Esophagus muscularis mucosa (tissue), 4 donors: ENCODE results near the gene GPRIN2. TPM values are rescaled to one million over a fixed set of nuclear protein-coding genes. Genes with fewer than 3 reads are reported as not detected.
"Not testable (repeated sequence)": the region's sequence is repeated elsewhere in the genome, so short reads cannot be mapped to it uniquely, and the experiment has no call there.

Experiments used
- DNase-seq: peaks from one replicate; pipeline ENCODE4 v3.0.0-alpha.2; 2017; ENCODE audit errors: extremely low spot score
- H3K27ac ChIP-seq, 4 donors: fragments of 200-600 bp; sonication (generic); replicated peaks in 1 of 4; 1 replicate in 3 of 4; 2 replicates in 1 of 4; pipeline ENCODE4 v1.5.1; 2016 to 2019; ENCODE audit warnings: mild to moderate bottlenecking in 1 of 4
- H3K27me3 ChIP-seq, 4 donors: fragments of 200-600 bp; sonication (generic); one replicate each; pipeline versions ENCODE4 v1.5.1 to v1.6.0; 2016 to 2019
- H3K36me3 ChIP-seq, 4 donors: fragments of 200-600 bp; sonication (generic); one replicate each; pipeline ENCODE4 v1.5.1; 2016 to 2019
- H3K4me1 ChIP-seq, 4 donors: fragments of 200-600 bp; sonication (generic); one replicate each; pipeline ENCODE4 v1.5.1; 2016 to 2019
- H3K4me3 ChIP-seq, 4 donors: fragments of 200-600 bp; sonication (generic); 1 replicate in 2 of 4; 2 replicates in 2 of 4; pipeline ENCODE4 v1.5.1; 2016 to 2019; ENCODE audit warnings: mild to moderate bottlenecking in 4 of 4, moderate library complexity in 1 of 4
- H3K9me3 ChIP-seq, 4 donors: fragments of 200-600 bp; sonication (generic); 1 replicate in 3 of 4; 2 replicates in 1 of 4; pipeline ENCODE4 v1.5.1; 2016 to 2019
- CTCF ChIP-seq, 3 experiments: fragments of 200-600 bp in 2 of 3; fragments of 450-650 bp in 1 of 3; sonication (generic) in 2 of 3; IDR thresholded peaks; one replicate each; pipeline ENCODE4 v1.5.1; 2017 to 2019; ENCODE audit warnings: antibody characterized with exemption in 3 of 3, mild to moderate bottlenecking in 2 of 3, moderate library complexity in 1 of 3
- EP300 ChIP-seq: sonication (generic); formaldehyde crosslinking; IDR thresholded peaks from one replicate; pipeline ENCODE4 v1.6.1; 2017; ENCODE audit warnings: antibody characterized with exemption
- POLR2A ChIP-seq: fragments of 450-650 bp; IDR thresholded peaks from one replicate; pipeline ENCODE4 v1.6.1; 2017; ENCODE audit warnings: antibody characterized with exemption, moderate library complexity, mild to moderate bottlenecking, low read depth
- POLR2AphosphoS5 ChIP-seq, 2 donors: sonication (generic); formaldehyde crosslinking; IDR thresholded peaks; one replicate each; pipeline ENCODE4 v1.6.1; 2017; ENCODE audit warnings: antibody characterized with exemption in 2 of 2
- WGBS: methylation state at CpG from one replicate; pipeline ENCODE4 v1.1.5; 2018; 5-methylcytosine and 5-hydroxymethylcytosine counted together
- intact Hi-C: fragments of 100-400 bp; cut with DNase I; formaldehyde crosslinking; loops from one replicate; pipeline ENCODE4 v1.15.1; 2023
- total RNA-seq, 4 donors: library from RNA; depleted of rRNA; stranded (reverse); fragments of >200 nt; gene quantifications; one replicate each; pipeline versions ENCODE4 v1.1.0 to v1.2.1, GENCODE V29; 2016

GPRIN2 gene
- total RNA-seq, 4 donors from 2014 or later = 1.3 to 2.2 TPM; not detected in 2

GRCh38 chr10:46565591-46566332 lies 9.3 kb upstream of the GPRIN2 start:
- 11% methylated on average over 4 of the region's 6 CpGs for WGBS
- H3K27ac ChIP-seq, DNase-seq, H3K4me3 ChIP-seq, H3K9me3 ChIP-seq, H3K36me3 ChIP-seq, intact Hi-C loops, H3K4me1 ChIP-seq, H3K27me3 ChIP-seq: not testable (repeated sequence)
- TF ChIP-seq POLR2AphosphoS5 (IDR thresholded peaks at IDR 0.05) = peak in 1 of 2 donors; percentile 19
- TF ChIP-seq CTCF (IDR thresholded peaks at IDR 0.05) = peak; percentile 48 to 78 (median 62)

- DNase-seq = no peak
- WGBS = 53% methylated on average over 1 of the region's 1 CpG
- H3K27ac ChIP-seq = no peak overlapping the region
Observed at GRCh38 chr10:46560952-46561351, 4.5 kb upstream of the GPRIN2 start.

GRCh38 chr10:46560381-46560780 lies 3.9 kb upstream of the GPRIN2 start:
- no peaks in the 10 kb centered on the region for H3K9me3 ChIP-seq
- H3K4me3 ChIP-seq = no peak overlapping the region
- H3K4me1 ChIP-seq = peaks cover 13 to 17% (median 15%) of the 10 kb centered on the region in 4 donors
- H3K36me3 ChIP-seq = no peaks in the 10 kb centered on the region
- DNase-seq = no peak
- no peak overlapping the region for H3K27ac ChIP-seq
- intact Hi-C loops = no loop called here
- TF ChIP-seq POLR2A (no peak), POLR2AphosphoS5 (IDR thresholded peaks at IDR 0.05) (no peak), CTCF (IDR thresholded peaks at IDR 0.05) (no peak), EP300 (no peak)
- peaks cover 14 to 50% (median 26%) of the 10 kb centered on the region in 4 donors for H3K27me3 ChIP-seq
- 78% methylated on average over 5 of the region's 5 CpGs for WGBS

More at GRCh38 chr10:46560952-46561351, 4.5 kb upstream of the GPRIN2 start:
- Histone ChIP-seq H3K9me3 (no peaks in the 10 kb centered on the region), H3K27me3 (peaks cover 10 to 44% (median 21%) of the 10 kb centered on the region in 4 donors), H3K4me3 (no peak overlapping the region), H3K4me1 (peaks cover 10 to 13% (median 12%) of the 10 kb centered on the region in 4 donors), H3K36me3 (no peaks in the 10 kb centered on the region)
- TF ChIP-seq POLR2A = no peak
- no peak for TF ChIP-seq CTCF (IDR thresholded peaks at IDR 0.05)
- no peak for TF ChIP-seq EP300
- no peak for TF ChIP-seq POLR2AphosphoS5 (IDR thresholded peaks at IDR 0.05)
- intact Hi-C loops = no loop called here

- no peak for DNase-seq
- Histone ChIP-seq H3K27me3 (peaks cover 14 to 61% (median 26%) of the 10 kb centered on the region in 4 donors), H3K9me3 (no peaks in the 10 kb centered on the region), H3K27ac (no peak overlapping the region), H3K36me3 (no peaks in the 10 kb centered on the region), H3K4me3 (no peak overlapping the region), H3K4me1 (peaks cover 13 to 17% (median 15%) of the 10 kb centered on the region in 4 donors)
- intact Hi-C loops = no loop called here
- 88% methylated on average over 5 of the region's 5 CpGs for WGBS
- TF ChIP-seq POLR2AphosphoS5 (IDR thresholded peaks at IDR 0.05) (no peak), CTCF (IDR thresholded peaks at IDR 0.05) (no peak), EP300 (no peak), POLR2A (no peak)
Observed at GRCh38 chr10:46559231-46559671, 2.8 kb upstream of the GPRIN2 start.
